ENCODE data around the gene PRR16. TPM values are rescaled to one million over a fixed set of nuclear protein-coding genes. Genes with fewer than 3 reads are reported as not detected.

PRR16 gene
- total RNA-seq, 4 donors from 2014 or later = 8.3 to 12.1 (median 10.5) TPM

DNA sequence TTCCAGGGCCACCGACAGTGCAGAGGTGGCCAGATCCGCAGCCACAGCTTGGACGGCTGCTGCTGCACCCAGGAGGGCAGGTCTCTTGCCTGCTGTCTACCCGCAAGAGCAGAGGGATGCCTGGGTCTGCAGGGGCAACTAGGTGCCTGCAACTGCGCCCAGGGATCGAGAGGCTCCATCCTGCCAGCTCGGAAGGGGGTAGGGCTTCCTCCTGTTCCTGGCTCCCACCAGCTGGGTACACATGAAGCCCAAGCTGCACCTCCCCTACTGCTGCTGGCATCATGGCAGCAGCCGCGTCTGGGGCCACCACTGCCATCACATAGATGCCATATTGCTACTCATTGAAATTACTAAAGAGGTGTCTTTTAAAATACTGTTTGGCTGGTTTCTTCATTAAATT lies 12.7 kb upstream of the PRR16 start:
- TF ChIP-seq, protein P1, sequence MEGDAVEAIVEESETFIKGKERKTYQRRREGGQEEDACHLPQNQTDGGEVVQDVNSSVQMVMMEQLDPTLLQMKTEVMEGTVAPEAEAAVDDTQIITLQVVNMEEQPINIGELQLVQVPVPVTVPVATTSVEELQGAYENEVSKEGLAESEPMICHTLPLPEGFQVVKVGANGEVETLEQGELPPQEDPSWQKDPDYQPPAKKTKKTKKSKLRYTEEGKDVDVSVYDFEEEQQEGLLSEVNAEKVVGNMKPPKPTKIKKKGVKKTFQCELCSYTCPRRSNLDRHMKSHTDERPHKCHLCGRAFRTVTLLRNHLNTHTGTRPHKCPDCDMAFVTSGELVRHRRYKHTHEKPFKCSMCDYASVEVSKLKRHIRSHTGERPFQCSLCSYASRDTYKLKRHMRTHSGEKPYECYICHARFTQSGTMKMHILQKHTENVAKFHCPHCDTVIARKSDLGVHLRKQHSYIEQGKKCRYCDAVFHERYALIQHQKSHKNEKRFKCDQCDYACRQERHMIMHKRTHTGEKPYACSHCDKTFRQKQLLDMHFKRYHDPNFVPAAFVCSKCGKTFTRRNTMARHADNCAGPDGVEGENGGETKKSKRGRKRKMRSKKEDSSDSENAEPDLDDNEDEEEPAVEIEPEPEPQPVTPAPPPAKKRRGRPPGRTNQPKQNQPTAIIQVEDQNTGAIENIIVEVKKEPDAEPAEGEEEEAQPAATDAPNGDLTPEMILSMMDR (IDR thresholded peaks at IDR 0.05; ENCODE audit: low read depth) = no peak

DNA sequence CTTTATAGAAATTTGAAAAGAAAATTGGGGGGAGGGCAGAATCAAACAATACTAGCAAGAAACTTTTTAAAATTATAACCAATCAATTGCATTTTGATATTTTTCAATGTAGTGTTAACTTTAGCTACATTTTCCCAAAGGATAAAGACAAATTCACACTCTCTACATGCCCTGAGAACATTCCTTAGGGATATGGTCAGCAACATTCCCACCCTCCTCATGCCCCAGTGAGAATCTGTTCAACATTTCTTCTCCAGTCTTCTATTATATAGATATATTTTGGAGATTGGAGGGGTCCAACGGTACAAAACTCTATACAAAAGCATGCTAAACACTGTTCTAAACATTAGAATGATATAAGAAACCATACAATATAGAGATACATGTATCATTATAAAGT lies 11.6 kb upstream of the PRR16 start:
- TF ChIP-seq, protein P1 (IDR thresholded peaks at IDR 0.05; ENCODE audit: low read depth) = no peak

- TF ChIP-seq, protein P1 (IDR thresholded peaks at IDR 0.05; ENCODE audit: low read depth) = no peak
Observed at GRCh38 chr5:120454094-120454798, 9.9 kb upstream of the PRR16 start.

DNA sequence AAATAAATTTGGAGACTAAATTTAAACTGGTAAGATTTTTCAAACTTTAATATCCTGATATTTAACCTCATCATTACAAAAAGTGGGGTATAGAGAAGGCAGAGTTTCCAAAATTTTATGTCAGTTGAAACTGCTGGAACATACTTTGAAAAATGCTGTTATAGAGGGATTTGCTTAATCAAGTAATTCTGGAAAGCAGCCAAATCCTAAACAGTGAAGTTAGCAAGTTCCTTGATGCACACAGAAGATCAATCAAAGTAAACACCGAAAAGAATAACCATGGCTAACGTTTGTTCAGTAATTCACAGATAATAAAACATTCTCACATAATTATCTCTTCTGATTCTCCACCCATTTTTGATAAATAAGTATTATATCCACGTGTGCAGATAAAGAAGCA lies 8.1 kb upstream of the PRR16 start:
- TF ChIP-seq, protein P1 (IDR thresholded peaks at IDR 0.05; ENCODE audit: low read depth) = no peak

GRCh38 chr5:120457839-120458507 lies 6.1 kb upstream of the PRR16 start:
- TF ChIP-seq, protein P1 (IDR thresholded peaks at IDR 0.05; ENCODE audit: low read depth) = no peak

GRCh38 chr5:120461251-120461650 lies 2.8 kb upstream of the PRR16 start:
- TF ChIP-seq, protein P1 (IDR thresholded peaks at IDR 0.05; ENCODE audit: low read depth) = no peak

GRCh38 chr5:120463006-120463680 lies 957 bp upstream of the PRR16 start:
- TF ChIP-seq, protein P1 (IDR thresholded peaks at IDR 0.05; ENCODE audit: low read depth) = no peak

All from subcutaneous adipose tissue (tissue), 4 donors.